GM19463 (cell line): ENCODE results near the gene OR51B6.
"Not testable (repeated sequence)": the region's sequence is repeated elsewhere in the genome, so short reads cannot be mapped to it uniquely, and the experiment has no call there.

Experiments used
- ATAC-seq: cut with Tn5 transposase; IDR thresholded peaks from one replicate; pipeline ENCODE4 v1.9.1; 2021; ENCODE audit warnings: mild to moderate bottlenecking, moderate library complexity; ENCODE audit not compliant: unreplicated experiment

Gene OR51B6, protein sequence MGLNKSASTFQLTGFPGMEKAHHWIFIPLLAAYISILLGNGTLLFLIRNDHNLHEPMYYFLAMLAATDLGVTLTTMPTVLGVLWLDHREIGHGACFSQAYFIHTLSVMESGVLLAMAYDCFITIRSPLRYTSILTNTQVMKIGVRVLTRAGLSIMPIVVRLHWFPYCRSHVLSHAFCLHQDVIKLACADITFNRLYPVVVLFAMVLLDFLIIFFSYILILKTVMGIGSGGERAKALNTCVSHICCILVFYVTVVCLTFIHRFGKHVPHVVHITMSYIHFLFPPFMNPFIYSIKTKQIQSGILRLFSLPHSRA

DNA sequence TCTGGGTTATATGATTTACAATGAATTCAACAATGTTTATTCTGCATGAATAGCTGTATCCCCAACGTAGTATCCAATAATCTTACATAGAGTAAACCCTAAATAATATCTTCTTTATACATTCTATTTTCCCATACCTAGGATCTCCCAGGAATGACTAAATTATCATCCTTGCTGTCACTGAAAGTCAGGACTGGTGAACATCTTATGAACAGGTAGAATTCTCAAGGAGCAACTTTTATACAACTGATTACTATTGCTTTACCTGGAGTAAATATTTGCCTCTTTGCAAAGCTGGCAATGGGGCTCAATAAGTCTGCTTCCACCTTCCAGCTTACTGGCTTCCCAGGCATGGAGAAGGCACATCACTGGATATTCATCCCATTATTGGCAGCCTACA lies at the start of gene OR51B6:
TSS of gene OR51B6 (plus strand) at position 301 of the 400 bp plus-strand sequence. CDS start at position 301, 0 bp downstream.
- no peak for ATAC-seq

DNA sequence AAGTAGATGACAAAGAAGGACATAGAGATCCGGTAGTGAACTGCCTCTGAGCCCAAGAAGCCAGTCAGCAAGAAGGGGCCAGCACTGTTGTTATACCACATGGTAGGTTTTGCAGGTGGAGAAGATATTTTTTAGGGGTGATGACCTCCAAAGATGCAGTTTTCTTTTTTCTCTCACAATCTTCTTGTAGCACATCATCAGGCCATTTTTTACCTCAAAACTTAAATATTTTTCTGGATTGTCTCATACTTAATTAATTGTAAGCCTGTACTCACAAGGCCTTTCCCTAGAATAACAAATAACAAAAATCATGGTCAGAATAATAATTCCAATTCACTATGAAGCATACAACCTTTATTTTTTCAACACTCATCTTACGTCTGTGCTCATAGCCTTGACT lies 49.5 kb upstream of the OR51B6 start, which contains the start of gene OR51B4:
TSS of gene OR51B4 (minus strand) at position 101 of the 400 bp plus-strand sequence. CDS start at position 101, 0 bp downstream.
- ATAC-seq = no peak

DNA sequence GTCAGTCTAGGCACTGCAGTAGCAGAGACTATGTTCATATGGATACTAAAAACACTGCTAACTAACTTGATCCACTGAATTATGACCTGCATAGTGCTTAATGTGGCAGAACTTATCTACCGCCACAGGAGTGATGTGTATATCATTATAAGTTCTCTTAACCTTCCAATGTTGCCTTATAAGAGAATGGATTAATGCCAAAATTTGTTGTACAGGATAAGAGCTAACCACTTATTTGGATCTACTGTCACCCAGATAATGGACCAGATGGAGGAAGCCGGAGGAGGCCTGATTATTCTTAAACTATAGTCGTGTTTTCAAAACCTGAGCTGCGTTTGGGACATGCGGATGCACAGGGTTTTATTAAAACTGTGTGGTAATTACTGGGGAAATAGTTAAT lies 47.7 kb upstream of the OR51B6 start:
- no peak for ATAC-seq

DNA sequence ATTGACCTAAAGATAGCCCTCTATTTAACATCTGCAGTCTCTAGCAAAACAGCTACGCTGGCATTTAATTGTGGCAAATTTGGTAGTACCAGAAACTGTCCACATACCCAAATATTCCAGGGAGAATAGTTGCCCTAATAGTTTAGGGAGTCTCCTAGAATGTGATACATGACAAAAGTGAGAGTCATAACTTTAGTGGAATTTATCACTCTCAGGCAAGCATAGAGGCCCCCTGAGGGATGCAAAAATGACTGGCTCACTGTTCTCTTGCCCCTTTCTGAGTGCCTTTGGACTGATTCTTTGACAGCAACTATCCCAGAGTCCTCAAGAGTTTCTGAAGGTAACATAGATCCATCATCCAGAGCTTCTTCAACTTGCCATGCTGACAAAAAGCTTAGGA lies 47.3 kb upstream of the OR51B6 start:
- no peak for ATAC-seq

DNA sequence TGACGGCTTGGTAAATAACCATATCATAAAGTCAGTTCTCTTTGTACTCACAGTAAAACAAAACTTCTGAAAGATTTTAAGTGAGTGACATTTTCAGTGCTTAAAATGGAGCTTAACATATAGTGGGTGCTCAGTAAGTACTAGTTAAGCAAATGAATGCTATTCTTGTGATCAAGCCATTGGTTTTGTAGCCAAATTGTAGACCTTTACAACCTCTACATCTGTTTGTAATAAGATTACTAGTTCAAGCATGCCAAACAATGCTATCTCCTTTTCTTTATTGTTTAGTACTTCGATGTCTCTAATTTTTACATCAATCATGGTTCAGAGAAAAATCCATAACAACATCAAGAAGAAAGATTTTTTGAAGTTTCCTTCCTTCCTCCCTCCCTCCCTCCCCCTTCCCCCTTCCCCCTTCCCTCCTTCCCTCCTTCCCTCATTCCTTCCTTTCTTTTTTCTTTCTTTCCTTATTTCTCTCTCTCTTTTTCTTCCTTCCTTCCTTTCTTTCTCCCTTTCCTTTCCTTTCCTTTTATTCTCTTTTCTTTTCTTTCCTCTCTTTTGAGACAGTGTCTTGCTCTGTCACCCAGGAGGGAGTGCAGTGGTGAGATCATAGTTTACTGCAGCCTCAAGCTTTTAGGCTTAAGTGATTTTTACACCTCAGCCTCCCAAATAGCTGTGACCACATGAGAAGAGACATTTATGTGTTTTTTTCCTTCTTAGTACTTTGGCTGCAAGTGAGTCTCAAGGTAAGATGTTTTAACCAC lies 43.9 kb upstream of the OR51B6 start:
- ATAC-seq = no peak

DNA sequence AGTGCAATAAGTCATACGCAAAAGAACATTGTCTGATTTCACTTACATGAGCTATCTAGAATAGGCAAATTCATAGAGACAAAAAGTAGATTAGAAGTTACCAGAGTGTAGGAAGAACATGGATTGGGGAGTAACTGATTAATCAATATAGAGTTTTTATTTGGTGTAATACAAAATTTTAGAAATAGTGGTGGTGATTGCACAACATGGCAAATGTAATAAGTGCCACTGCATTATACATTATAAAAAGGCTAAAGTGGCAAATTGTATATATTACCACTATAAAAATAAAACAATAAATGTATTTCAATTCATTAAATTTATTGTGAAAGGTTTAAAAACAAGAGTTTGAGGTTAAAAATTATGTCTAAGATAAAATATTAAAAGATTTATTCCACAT lies 40.9 kb upstream of the OR51B6 start:
- ATAC-seq = no peak

DNA sequence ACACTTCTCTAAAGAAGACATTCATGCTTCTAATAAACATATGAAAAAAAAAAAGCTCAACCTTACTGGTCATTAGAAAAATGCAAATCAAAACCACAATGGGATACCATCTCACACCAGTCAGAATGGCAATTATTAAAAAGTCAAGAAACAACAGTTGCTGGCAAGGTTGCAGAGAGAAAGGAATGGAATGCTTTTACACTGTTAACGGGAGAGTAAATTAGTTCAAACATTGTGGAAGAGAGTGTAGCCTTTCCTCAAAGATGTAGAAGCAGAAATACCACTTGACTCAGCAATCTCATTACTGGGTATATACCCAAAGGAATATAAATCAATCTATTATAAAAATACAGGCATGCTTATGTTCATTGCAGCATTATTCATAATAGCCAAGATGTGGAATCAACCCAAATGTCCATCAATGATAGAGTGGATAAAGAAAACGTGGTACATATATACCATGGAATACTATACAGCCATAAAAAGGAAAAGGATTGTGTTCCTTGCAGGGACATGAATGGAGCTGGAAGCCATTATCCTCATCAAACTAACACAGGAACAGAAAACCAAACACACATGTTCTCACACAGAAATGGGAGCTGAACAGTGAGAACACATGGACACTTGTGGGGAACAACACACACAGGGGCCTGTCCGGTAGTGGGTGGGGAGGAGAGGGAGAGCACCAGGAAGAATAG lies 37.8 kb upstream of the OR51B6 start:
- not testable (repeated sequence) for ATAC-seq

DNA sequence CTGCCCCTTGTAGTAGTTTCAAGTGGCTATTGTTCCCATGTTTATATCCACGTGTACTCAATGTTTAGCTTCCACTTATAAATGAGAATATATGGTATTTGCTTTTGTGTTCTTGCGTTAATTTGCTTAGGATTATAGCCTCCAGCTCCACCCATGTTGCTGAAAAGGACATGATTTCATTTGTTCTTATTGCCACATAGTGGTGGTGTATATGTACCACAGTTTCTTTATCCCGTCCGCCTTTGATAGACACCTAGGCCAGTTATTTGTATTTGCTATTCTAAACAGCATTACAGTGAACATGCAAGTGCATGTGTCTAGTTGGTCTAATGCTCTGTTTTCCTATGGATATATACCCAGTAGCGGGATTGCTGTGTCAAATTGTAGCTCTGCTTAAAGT lies 34.0 kb upstream of the OR51B6 start:
- no peak for ATAC-seq

DNA sequence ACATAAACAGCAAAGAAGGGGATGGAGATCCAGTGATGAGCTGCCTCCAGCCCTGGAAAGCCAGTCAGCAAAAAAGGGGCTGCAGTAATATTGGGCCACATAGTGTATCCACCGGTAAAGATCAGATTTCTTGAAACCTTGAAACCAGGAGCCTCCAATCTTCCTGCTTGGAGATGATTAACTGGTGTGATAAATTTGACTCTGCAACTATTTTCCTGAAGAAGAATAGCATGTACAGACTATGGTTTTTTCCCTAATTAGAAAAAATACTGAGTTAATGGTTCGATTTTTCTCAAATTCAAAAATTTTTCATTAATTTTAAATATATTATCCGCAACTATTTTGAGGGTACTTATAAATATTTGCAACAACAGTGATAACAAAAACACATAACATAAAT lies 27.1 kb upstream of the OR51B6 start, which contains the start of gene OR51B2:
TSS of gene OR51B2 (minus strand) at position 101 of the 400 bp plus-strand sequence. CDS start at position 101, 0 bp downstream.
- no peak for ATAC-seq

DNA sequence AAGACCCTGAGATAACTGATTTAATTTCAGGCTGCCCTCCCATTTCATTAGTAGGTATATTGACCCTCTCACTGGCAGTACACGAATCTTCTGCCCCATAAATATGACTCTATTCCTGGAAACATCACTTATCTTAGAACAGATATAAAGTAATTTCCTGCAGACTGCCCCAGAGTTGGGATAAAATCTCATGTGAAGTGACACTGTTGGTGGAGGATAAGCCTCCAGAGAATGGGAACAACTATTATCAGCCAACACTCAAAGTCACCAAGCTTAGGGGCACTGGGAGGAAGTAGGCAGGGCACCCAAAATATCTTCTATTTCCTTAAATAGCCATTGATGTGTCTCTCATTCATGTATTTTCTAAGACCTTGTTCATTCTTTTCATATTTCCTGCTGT lies 16.1 kb upstream of the OR51B6 start:
- ATAC-seq = no peak

DNA sequence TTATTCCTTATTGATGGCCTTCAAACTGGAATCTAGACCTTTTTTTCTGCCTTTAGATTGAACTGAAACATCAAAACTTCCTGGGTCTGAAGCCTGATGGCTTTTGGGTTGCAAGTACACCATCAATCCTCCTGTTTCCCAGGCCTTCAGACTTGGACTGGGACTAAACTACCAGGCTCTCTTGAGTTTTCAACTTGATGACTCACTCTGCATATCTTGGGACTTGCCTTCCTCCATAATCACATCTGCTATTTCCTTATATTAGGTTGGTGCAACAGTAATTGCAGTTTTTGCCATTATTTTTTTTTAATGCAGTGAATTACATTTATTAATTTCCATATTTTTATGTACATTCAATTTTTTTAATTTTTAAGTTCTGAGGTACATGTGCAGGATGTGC lies 15.0 kb upstream of the OR51B6 start:
- no peak for ATAC-seq

DNA sequence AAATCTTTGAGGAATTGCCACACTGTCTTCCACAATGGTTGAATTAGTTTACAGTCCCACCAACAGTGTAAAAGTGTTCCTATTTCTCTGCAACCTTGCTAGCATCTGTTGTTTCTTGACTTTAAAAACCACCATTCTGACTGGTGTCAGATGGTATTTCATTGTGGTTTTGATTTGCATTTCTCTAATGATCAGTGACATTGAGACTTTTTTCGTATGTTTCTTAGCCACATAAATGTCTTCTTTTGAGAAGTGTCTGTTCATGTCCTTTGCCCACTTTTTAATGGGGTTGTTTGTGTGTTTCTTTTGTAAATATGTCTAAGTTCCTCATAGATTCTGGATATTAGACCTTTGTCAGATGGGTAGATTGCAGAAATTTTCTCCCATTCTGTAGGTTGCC lies 14.1 kb upstream of the OR51B6 start:
- ATAC-seq = not testable (repeated sequence)

DNA sequence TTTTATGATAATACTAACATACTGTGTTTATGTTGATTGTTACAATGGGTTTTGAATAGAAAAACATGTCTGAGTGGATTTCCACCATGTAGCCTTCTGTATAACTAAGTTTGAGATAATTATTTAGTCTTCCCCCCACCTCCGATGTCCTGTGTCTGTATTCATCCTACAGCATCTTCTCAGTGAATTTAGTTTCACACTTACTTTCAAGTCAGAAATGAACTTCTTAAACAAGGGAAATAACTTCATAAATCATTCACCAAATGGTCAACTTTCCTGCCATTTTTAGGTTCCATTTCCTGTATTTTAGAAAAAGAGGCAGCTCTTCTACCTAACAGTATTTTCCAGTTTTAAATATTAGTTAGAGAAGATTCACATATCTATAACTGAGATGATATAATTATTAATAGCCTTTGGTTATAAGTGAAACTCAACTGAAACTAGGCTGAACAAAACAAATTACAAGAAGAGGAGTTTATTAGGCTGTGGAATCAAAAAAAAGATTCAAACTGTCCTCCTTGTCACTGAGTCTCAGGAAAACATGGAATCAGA lies 11.5 kb upstream of the OR51B6 start:
- peak; percentile 73 for ATAC-seq

DNA sequence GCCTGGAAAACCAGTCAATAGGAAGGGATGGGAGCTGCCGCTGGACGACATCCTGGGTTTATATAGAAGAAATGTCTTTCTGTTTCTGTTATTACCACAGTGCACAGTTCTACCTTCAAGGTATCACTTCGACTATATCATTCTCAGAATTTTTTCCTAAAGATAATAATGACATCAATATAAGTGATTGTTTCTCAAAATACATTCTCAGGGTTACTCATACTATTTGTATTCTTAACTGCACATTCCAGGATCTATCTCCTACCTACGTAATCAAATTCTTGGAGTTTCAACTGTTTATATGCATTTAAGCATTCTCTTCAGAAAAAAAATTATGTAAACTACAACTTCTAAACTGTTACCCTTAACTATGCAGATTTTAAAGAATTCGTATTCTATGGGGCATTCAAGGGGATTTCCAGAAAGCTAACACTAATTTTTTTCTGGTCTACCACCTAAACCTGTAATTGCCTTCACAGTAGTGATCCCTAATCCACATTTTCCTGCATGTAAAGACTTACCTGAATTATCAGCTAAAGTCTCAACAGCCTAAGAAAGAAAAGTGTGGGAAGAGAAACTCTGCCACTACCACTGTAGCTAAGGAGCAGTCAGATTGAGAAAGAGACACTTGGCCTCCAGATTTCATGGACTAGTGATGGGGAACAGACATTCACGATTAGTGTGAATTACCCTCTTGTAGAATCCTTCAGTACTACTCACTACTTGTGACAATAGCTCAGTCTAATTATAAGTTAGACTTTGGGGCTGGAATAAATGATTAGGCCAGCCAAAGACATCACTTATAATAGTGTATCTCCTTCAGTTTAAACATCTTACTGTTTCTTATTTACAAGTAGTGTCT lies 7.6 kb upstream of the OR51B6 start, which contains the start of gene OR51B5:
TSS of gene OR51B5 (minus strand) at position 51 of the 862 bp plus-strand sequence. CDS start at position 51, 0 bp downstream.
- no peak for ATAC-seq

DNA sequence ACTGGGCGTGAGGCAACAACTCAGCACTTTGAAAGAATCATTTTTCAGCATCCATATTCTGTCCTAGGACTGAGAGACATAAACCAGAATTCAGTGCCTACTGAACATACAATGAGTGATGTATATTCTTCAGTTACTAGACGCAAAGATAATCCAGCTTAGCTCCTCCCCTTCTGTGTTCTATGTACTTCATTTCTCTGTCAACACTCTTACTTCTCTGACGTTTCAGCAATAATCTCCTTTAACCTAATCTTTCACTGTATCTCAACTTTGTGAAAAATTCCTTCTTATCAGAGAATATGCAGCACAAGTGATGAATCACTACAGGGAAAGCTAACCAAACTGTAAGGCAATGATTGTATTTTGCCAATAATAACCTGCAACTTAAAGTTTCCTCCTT lies 5.5 kb upstream of the OR51B6 start:
- no peak for ATAC-seq

DNA sequence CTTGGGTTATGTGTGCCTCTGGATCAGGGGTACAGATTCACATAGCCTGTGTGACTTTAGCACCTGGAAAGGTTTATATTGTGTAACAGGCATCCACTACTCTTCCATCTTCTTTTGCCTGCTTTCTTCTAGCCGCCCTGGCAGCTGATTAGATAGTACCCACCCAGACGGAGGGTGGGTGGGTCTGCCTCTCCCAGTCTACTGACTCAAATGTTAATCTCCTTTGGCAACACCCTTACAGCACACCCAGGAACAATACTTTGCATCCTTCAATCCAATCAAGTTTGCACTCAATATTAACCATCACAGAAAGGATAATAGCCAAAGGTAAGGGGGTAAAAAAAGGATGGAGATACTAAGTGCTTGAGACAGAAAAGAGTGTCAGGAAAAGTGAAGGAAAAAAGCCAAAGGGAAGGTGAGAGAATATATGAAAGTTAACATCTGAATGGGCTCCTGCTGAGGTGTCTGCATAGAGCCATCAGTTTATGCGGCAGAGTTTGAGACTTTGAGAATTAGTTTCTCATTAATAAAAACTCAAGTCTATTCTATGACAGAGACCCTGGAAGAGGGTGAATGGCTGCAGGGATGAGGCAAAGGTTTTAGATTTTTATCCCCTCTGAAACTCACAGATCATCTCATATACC lies 2.6 kb upstream of the OR51B6 start:
- ATAC-seq = no peak

DNA sequence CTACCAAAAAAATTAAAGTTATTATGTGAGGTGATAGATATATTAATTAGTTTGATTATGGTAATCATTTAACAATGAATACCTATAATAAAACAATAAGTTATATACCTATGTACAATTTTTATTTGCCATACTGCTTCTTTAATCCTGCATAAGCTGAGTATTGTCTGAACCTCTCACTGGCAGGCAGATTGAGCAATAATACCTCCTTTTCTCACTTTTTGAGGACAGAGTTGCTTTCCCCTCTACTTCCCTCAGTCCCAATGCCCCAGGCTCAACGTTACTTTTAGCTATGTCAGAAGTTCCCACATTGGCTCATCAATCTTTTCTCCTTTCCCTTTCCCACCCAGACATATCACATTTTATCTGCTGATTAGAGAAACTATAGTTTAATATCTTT lies 1.8 kb upstream of the OR51B6 start:
- ATAC-seq = no peak

DNA sequence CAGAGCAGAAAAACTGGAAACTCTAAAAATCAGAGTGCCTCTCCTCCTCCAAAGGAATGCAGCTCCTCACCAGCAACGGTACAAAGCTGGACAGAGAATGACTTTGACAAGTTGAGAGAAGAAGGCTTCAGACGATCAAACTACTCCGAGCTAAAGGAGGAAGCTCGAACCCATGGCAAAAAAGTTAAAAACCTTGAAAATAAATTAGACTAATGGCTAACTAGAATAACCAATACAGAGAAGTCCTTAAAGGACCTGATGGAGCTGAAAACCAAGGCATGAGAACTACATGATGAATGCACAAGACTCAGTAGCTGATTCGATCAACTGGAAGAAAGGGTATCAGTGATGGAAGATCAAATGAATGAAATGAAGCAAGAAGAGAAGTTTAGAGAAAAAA lies 4.7 kb downstream of the OR51B6 start:
- ATAC-seq = not testable (repeated sequence)

DNA sequence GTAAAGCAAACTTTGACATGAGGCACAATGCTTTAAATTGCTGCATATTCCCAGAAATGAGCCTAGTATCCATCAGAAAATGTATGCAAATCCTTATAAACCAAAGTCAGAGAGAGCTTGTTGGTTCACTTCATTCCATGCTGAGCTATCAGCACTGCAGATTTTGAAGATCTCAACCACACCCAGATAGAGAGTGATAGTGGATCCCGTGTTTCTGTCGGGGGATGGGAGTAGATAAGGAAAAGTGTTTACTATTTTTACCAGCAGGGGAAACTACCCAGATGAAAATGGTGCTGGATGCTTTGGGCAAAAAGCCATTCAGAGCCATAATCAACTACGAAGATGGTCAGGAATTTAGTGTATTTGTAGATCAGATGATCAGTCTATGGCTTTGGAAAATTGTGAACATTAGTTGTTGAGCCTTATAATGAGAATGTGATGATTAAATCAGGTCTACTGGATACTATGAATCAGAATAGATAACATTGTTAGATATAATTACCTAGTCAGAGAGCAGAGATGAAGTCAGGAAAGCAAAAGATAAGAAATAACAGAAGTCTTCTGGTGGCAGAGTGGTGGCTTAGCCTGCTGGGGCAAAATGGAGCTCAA lies 10.8 kb downstream of the OR51B6 start:
- no peak for ATAC-seq
